Fibroblast of skin of right quadriceps (primary cell): ENCODE results near the gene BIRC3.
"Not testable (repeated sequence)": the region's sequence is repeated elsewhere in the genome, so short reads cannot be mapped to it uniquely, and the experiment has no call there.

Source experiments
- DNase-seq: peaks from one replicate; pipeline ENCODE4 v3.0.0-alpha.2; 2013

BIRC3 gene

GRCh38 chr11:102296757-102297156 is 20.5 kb upstream of the BIRC3 start:
- DNase-seq, result not testable (repeated sequence)

DNA sequence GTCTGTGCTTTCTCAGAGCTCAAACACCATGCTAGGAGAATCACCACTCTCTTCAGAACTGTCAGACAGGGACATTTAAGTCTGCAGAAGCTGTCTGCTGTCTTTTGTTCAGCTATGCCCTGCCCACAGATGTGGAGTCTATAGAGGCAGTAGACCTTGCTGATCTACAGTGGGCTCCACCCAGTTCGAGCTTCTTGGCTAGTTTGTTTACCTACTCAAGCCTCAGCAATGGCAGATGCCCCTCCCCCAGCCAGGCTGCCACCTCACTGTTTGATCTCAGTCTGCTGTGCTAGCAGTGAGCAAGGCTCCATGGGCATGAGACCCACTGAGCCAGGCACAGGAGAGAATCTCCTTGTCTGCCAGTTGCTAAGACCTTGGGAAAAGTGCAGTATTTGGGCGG is 16.4 kb upstream of the BIRC3 start:
- DNase-seq, result not testable (repeated sequence)

GRCh38 chr11:102302241-102302640 is 15.0 kb upstream of the BIRC3 start:
- DNase-seq, result no peak

GRCh38 chr11:102304686-102305085 is 12.6 kb upstream of the BIRC3 start:
- DNase-seq, result no peak

GRCh38 chr11:102305352-102306047 is 11.8 kb upstream of the BIRC3 start:
- no peak for DNase-seq

GRCh38 chr11:102306048-102306597 is 11.2 kb upstream of the BIRC3 start:
- DNase-seq, result no peak

- no peak for DNase-seq
Measured at GRCh38 chr11:102306817-102307726, 10.2 kb upstream of the BIRC3 start.

DNA sequence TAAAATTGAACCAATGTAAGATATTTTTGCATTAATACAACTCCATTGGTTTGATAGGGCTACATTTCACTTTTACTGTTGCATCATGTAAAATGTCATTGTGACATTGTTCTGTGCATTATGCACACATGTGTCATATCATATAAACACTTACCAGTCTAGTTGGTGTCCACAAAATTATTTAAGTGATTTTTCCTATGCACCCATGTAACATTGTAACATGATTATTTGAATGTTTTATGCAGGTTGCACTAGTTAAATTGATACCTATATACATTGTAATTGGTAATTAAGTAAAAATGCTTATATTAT is 9.6 kb upstream of the BIRC3 start:
- DNase-seq, result no peak

- peak; percentile 63 for DNase-seq
Measured at GRCh38 chr11:102309621-102310541, 7.4 kb upstream of the BIRC3 start.

DNA sequence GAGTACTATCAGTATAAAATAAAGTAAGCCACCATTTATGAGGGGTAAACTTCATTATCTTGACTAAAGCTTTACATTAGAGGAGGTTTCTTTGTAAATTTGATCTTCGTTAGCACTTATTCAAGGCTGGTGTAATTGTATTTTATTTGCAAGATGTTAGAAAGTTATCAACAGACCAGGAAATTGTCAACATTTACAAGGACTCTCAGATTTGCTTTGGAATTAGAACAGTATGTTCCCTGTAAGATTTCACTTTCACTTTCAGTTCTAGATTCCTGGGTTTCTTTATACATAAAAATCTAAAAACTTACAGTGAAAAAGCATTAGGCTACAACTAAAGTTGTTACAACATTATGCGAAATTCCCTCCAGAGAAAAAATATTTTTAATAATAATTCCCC is 4.6 kb upstream of the BIRC3 start:
- DNase-seq, result no peak

- no peak for DNase-seq
Measured at GRCh38 chr11:102313238-102313940, 3.9 kb upstream of the BIRC3 start.

DNA sequence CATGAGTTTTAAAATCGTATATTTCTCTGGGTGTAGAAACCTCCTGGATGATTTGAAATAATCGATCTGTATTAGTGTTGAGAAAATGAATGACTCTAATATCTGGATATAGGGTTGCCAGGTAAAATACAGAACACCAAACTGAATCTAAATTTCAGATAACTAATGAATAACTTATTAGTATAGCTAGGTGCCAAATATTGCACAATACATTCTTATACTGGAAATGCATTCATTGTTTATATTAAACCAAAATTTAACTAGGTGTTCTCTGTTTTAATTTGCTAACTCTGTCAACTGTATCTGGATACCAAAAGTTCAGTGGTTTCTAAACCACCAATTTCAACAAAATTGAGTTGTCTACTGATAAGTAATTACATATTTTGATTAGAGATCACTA is 2.5 kb upstream of the BIRC3 start:
- no peak for DNase-seq

GRCh38 chr11:102316346-102316904 is 859 bp upstream of the BIRC3 start:
- DNase-seq, result no peak

DNA sequence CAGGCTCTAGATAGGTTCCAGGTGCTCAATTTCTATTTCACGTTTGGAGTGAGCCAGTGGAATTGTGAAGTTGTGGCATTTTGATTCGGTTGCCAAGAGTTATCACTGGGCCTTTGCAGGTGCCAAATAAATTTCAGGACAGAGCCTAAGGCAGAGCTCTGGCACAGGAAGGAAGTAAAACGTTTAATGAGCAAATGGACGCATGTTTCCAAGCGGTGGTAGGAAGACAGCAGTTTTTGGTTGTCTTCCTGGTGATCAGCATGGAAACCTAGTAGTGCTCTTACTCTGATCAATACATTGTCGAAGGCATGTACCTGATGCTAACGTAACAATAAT is 452 bp downstream of the BIRC3 start:
- no peak for DNase-seq

GRCh38 chr11:102318469-102318868 is 1.2 kb downstream of the BIRC3 start:
- no peak for DNase-seq

- no peak for DNase-seq
Measured at GRCh38 chr11:102319544-102319943, 2.3 kb downstream of the BIRC3 start.

GRCh38 chr11:102320188-102320587 is 2.9 kb downstream of the BIRC3 start:
- DNase-seq, result no peak

GRCh38 chr11:102320679-102321078 is 3.4 kb downstream of the BIRC3 start:
- no peak for DNase-seq

- no peak for DNase-seq
Measured at GRCh38 chr11:102322560-102322959, 5.3 kb downstream of the BIRC3 start.

DNA sequence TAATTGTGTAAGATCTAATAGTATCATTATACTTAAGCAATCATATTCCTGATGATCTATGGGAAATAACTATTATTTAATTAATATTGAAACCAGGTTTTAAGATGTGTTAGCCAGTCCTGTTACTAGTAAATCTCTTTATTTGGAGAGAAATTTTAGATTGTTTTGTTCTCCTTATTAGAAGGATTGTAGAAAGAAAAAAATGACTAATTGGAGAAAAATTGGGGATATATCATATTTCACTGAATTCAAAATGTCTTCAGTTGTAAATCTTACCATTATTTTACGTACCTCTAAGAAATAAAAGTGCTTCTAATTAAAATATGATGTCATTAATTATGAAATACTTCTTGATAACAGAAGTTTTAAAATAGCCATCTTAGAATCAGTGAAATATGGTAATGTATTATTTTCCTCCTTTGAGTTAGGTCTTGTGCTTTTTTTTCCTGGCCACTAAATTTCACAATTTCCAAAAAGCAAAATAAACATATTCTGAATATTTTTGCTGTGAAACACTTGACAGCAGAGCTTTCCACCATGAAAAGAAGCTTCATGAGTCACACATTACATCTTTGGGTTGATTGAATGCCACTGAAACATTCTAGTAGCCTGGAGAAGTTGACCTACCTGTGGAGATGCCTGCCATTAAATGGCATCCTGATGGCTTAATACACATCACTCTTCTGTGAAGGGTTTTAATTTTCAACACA is 6.4 kb downstream of the BIRC3 start:
- peak; percentile 85 for DNase-seq

- no peak for DNase-seq
Measured at GRCh38 chr11:102325088-102325487, 7.8 kb downstream of the BIRC3 start.
